Skeletal muscle cell (primary cell): ENCODE results near the gene FLCN.
A peak's percentile ranks its signal among the peaks of the same experiment; 100 is the strongest.
"Not testable (repeated sequence)": the region's sequence is repeated elsewhere in the genome, so short reads cannot be mapped to it uniquely, and the experiment has no call there.

Source experiments
- DNase-seq: peaks from one replicate; pipeline ENCODE4 v3.0.0-alpha.2; 2010; ENCODE audit warnings: low read depth
- H3K4me3 ChIP-seq: 2 replicates; pipeline ENCODE4 v1.5.1; 2011; ENCODE audit warnings: low read depth, mild to moderate bottlenecking, control low read depth, low read length, moderate library complexity

The FLCN gene

GRCh38 chr17:17237026-17237799 lies at the start of gene FLCN:
Gene FLCN, minus strand, starts transcription at chr17:17237168. Its CDS starts 9,031 bp downstream, at chr17:17228137.
- DNase-seq: peak; percentile 49
- H3K4me3 ChIP-seq: peak within 1 kb of the TSS; percentile 97

DNA sequence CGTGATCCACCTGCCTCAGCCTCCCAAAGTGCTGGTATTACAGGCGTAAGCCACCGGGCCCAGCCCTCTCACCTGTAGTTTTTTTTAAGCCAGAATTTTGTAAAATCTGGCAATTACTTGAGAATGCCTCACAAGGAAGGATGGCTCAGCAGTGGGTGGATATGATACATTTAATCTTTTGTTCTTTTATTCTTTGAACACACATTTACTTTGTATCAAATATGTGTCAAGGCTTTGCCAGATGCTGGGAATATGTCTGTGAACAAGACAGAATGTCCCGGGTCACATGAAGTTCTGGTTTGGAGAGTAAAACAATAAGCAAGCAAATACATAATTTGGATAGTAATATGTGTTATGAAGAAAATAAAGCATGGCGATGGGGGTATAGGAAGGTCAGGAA lies 49.0 kb upstream of the FLCN start:
- no peak for DNase-seq
- H3K4me3 ChIP-seq: no peak overlapping the region

DNA sequence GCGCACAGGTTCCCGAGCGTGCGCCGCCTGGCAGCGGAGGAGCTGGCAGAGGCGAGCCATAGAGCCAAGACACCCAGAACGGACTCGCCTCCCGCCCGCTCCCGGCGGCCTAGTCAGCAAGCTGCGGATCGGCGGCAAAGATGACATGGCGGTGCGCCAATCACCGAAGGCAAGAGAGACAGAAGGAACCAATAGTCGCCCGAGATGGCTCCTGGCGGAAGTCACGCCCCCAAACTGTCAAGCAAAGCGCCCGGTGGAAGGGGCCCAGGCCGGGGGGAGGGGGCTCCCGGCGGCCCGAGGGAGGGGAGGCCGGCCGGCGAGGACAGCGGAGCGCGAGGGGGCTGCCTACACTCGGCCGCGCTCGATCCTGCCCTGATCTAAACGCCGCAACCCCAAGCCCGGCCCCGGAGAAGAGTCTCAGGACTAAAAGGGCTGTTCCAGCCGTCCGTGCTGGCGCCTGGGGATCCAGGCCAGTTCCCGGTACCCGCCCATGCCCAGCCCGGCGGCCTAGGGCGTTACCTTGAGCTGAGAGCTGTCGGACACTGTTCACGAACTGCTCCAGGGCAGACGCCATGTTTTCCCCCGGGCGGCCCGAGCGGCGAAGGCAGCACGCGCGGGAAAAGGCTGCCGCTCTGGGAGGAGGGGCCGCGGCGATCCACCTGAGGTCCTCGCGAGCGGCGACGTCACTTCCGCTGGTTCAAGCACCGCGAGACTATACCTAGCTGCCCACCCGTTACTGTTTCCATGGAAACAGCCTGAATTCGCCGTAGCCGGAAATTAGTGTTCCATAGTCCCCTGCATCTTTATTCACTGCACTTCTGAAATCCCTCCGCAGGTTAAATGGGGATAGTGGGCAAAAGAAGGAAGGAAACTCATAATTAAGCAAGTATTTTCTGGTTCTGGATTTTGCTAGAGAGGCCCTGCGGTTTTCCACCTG lies 43.9 kb upstream of the FLCN start, which contains the start of gene COPS3:
TSS of gene COPS3 (minus strand) at position 634 of the 937 bp plus-strand sequence. CDS start at position 574, 60 bp downstream.
- DNase-seq: peak; percentile 94
- H3K4me3 ChIP-seq: peak within 1 kb of the TSS; percentile 96

DNA sequence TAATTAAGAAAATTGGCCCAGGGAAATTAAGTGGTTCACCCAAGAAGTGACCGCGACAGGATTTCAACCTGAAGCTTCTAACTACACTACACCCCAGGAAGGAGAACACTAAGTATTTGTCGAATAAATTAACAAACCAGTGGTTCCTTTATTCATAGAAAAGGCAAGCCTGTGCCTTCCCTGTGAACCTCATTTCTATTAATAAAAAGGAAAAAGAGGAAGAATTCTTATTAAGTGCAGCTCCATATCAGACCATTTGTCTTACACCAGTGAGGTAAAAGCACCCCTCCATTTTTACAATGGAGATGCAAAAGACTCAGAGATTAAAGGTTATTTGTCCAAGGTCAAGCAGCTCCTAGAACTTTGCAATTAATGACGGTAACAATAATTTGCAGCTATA lies 42.3 kb upstream of the FLCN start:
- no peak for DNase-seq
- no peak overlapping the region for H3K4me3 ChIP-seq

DNA sequence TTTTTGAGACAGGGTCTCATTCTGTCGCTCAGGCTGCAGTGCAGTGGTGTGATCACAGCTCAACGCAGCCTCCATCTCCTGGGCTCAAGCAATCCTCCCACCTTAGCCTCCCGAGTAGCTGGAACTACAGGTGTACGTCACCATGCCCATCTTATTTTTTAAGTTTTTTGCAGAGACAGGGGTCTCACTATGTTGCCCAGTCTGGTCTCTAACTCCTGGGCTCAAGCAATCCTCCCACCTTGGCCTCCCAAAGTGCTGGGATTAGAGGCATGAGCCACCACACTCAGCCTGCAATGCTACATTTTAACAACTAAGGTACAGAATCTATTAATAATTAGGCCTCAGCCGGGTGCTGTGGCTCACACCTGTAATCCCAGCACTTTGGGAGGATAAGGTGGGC lies 40.5 kb upstream of the FLCN start:
- H3K4me3 ChIP-seq, DNase-seq: not testable (repeated sequence)

DNA sequence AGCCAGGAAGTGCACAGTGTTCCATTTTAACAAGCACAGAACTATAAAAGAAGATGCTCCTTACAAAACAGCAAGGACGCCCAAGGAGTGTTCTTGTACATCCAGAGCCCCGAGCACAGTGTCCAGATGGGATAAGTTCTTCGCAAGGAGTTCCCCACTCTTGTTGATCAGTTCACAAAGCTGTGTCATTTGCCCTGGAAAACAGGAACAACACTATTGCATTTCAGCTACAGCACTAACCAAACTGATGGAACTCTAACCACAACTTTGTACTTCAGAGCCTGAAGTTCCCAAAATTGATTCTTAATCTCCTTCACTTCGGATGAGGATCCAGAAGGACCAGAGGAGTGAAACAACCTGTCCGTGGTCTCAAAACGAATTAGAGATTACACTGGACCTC lies 39.0 kb upstream of the FLCN start:
- DNase-seq: no peak
- no peak overlapping the region for H3K4me3 ChIP-seq

DNA sequence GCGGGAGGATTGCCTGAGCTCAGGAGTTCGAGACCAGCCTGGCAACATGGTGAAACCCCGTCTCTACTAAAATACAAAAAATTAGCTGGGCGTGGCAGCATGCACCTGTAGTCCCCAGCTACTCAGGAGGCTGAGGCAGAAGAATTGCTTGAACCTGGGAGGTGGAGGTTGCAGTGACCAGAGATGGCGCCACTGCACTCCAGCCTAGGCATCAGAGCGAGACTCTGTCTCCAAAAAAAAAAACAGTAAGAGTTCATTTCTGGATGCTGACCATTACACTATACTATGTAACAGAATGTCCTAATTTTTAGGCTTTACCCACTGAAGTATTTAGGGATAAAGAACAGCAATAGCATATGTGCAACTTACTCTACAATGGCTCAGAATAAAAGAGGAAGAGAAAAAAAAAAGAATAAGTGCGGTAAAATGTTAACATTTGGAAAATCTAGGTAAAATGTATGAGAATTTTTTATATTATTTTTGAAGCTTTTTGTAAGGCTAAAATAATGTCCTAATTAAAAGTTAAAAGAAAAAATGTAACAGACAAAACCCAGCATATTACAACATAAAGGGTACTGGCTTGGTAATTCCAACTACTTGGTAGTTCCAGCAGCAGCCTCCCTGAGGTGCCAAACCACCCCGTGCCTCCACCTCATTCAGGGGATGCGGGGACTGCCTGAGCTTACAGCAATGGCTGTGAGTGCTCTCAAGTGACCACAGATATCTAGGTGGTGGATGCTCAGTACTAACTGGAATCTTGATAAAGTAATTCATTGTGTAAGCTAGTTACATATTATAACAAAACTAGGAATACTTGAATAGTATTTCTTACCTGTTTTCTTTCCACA lies 33.2 kb upstream of the FLCN start:
- H3K4me3 ChIP-seq: no peak overlapping the region
- DNase-seq: no peak

GRCh38 chr17:17264430-17264829 lies 27.5 kb upstream of the FLCN start:
- no peak overlapping the region for H3K4me3 ChIP-seq
- DNase-seq: no peak

DNA sequence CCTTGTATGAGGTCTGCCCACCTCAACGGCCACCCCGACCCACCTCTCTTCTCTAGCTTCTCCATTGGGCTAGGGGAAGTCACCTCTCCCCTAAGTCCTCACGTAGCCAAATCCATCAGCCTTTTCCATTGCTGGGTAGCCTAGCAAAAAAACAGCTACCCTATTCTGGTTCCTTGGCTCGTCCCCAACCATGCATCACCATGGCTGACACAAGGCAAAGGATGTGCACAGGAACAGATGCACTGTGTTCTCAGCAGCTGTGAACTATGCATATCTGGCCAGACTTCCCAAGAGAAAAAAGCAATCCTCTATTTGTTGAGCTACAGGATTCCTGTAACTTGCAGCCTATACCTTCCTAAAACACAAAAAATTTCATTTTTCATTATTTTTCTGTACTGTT lies 22.0 kb upstream of the FLCN start:
- H3K4me3 ChIP-seq: no peak overlapping the region
- no peak for DNase-seq

DNA sequence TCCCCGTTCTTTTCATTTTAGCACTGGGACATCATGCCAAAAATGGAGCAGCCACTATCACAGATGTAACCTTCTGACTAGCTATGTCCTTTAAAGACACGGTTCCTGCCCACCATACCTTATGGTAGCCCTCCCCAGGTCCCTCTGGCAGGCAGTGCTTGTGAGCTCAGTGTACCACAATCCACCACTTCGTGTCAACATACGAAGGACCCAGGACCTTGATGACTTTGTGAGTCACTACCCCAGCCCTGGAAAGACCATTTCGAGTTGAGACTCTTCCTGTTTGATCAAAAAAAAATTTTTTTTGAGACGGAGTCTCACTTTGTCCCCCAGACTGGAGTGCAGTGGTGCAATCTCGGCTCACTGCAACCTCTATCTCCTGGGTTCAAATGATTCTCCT lies 21.0 kb upstream of the FLCN start:
- DNase-seq: no peak

GRCh38 chr17:17256316-17256715 lies 19.3 kb upstream of the FLCN start:
- no peak overlapping the region for H3K4me3 ChIP-seq
- DNase-seq: no peak

More for the DNA sequence above, 21.0 kb upstream of the FLCN start:
- H3K4me3 ChIP-seq: no peak overlapping the region

DNA sequence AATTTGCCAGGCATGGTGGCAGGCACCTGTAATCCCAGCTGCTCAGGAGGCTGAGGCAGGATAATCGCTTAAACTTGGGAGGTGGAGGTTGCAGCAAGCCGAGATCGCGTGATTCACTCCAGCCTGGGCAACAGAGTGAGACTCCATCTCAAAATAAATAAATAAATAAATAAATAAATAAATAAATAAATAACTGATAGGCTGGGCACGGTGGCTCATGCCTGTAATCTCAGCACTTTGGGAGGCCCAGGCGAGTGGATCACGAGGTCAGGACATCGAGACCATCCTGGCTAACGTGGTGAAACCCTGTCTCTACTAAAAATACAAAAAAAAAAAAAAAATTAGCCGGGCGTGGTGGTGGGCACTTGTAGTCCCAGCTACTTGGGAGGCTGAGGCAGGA lies 18.7 kb upstream of the FLCN start:
- not testable (repeated sequence) for DNase-seq, H3K4me3 ChIP-seq

GRCh38 chr17:17254036-17254435 lies 17.1 kb upstream of the FLCN start:
- no peak overlapping the region for H3K4me3 ChIP-seq
- peak; percentile 24 for DNase-seq

GRCh38 chr17:17253406-17253805 lies 16.4 kb upstream of the FLCN start:
- no peak for DNase-seq

DNA sequence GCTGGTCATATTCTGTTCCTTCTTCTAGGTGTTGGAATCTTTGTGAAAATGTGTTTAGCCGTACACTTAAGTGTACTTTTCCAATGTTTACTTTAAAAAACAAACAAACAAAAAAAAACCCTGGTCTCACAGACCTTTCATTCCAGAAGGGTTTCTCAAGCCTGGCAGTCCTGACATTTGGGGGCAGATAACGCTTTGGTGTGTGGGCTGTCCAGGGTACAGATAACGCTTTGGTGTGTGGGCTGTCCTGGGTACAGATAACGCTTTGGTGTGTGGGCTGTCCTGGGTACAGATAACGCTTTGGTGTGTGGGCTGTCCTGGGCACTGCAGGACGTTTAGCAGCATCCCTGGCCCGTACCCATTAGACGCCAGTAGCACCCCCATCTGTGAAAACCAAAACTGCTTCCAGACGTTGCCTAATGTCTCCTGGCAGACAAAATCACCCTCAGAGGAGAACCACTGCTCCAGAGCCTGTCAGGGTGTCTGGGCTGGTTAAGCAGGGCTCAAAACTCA lies 15.2 kb upstream of the FLCN start:
- no peak for DNase-seq
- no peak overlapping the region for H3K4me3 ChIP-seq

More at GRCh38 chr17:17253406-17253805, 16.4 kb upstream of the FLCN start:
- no peak overlapping the region for H3K4me3 ChIP-seq

DNA sequence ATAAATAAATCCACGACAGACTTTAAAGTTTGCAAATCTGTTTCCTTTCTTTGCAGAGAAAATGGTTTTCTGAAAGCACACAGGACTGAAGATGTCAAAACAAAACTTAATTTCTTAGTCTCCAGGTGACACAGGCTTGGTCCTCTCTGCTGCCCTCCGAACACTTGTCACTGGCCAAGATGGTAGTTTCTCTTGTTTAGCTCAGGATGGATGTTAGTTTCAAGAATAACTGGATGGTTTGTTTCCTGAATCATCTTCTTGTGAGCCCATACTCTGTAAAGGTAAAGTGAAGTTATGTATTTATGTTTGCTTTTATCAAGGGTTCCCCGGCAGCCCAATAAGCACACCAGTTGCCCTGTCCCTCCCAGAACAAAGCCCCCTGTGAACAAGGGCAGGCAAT lies 9.9 kb upstream of the FLCN start:
- H3K4me3 ChIP-seq: no peak overlapping the region
- no peak for DNase-seq

GRCh38 chr17:17243163-17243562 lies 6.2 kb upstream of the FLCN start:
- DNase-seq: no peak
- H3K4me3 ChIP-seq: no peak overlapping the region

DNA sequence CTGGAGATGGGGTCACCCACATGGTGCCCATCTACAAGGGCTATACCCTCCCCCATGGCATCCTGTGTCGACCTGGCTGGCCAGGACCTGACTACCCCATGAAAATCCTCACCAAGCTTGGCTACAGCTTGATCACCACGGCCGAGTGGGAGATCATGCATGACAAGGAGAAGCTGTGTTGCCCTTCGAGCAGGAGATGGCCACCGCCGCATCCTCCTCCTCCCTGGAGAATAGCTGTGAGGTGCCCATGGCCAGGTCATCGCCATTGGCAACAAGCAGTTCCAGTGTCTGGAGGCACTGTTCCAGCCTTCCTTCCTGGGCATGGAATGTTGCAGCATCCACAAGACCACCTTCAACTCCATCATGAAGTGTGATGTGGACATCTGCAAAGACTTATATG lies 5.3 kb upstream of the FLCN start:
- DNase-seq: no peak

DNA sequence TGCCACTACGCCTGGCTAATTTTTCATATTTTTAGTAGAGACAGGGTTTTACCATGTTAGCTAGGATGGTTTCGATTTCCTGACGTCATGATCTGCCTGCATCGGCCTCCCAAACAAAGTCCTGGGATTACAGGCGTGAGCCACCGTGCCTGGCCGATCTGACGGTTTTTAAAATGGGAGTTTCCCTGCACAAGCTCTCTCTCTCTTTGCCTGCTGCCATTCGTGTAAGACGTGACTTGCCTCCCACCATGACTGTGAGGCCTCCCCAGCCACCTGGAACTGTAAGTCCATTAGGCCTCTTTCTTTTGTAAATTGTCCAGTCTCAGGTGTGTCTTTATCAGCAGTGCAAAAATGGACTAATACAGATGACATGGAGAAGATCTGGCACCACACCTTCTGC lies 4.7 kb upstream of the FLCN start:
- no peak overlapping the region for H3K4me3 ChIP-seq
- no peak for DNase-seq

More for the DNA sequence above, 5.3 kb upstream of the FLCN start:
- no peak overlapping the region for H3K4me3 ChIP-seq
